GM21526 (cell line): Measurements from ENCODE around the gene IL13RA2.

Source experiments
- ATAC-seq: cut with Tn5 transposase; IDR thresholded peaks from one replicate; pipeline ENCODE4 v1.9.1; 2021; ENCODE audit warnings: moderate library complexity; ENCODE audit not compliant: unreplicated experiment, low FRiP score

IL13RA2 gene

GRCh38 chrX:115017455-115017854 lies at the start of gene IL13RA2:
TSS of gene IL13RA2 (minus strand) at chrX:115017616. CDS start at chrX:115017269, 347 bp downstream.
- no peak for ATAC-seq

- no peak for ATAC-seq
Measured at GRCh38 chrX:115065304-115065703, 47.9 kb upstream of the IL13RA2 start.

GRCh38 chrX:115060013-115060412 lies 42.6 kb upstream of the IL13RA2 start:
- ATAC-seq, result no peak

DNA sequence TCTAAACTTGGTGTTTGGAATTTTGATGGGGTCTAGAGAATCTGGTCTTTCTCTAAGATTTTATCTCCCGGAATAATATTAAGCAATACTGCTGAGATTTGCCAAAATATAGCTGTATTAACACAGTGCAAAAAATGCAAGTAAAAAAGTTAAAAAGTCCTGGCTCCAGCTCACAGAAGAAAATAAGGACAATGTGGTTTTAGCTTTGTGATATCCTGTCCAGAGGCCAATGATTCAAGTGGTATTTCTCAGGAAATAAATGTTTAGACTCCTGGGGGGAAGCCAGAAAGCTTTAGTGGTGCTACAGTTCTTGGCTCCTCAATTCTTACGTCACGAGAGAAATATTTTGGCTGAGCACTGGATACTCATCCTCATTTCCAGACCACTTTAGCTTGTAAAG lies 40.9 kb upstream of the IL13RA2 start:
- ATAC-seq, result no peak

DNA sequence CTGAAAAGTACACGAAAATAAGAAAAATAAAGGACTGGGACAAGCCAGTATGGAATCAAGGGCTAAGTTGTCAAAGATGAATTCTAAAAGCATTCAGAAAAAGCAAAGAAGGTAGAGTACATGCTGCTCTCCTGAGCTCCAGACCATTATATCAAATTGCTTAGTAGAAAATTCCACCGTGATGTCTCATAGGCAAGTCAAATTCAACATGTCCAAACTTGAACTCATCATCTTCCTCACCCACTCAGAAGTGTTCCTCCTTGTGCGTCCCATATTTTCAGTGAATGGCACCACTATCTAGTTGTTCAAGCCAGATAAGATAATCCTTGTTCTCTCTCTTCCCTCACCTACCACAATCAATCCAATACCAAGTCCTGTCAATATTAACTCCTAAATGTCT lies 37.5 kb upstream of the IL13RA2 start:
- no peak for ATAC-seq

DNA sequence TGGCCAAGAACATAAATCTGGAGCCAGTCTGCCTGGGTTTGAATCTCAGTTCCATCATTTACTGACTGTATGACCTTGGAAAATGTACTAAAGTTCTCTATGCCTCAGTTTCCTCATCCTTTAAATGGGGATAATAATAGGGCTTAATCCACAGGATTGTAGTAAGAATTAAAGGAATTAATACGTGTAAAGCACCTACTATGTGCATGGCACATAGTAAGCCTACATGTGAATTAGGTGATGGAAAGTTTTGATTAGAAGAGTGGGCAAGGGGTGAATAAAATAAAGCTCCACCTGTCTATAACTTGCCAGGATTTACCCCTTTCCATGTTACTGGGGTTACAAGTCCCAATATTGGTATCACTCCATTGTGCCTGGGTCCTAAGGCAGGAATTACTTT lies 35.8 kb upstream of the IL13RA2 start:
- ATAC-seq, result no peak

GRCh38 chrX:115047715-115048114 lies 30.3 kb upstream of the IL13RA2 start:
- ATAC-seq, result no peak

DNA sequence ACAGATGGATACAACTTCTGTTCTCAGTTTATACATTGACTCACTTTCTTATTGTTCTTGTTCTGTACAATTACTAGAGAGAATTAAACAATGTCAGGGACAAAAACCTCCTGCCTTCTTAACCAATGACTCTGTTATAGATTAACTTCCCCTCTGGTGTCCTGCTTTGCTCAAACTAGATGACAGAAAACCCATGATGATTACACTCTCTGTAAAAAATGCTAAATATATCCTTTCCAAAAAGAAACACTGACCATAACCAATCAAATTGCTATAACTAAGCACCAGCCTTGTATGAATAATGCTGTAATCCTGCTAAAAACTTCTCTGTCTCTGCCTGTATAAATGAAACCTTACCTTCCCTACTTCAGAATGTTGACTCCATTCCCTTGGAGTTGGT lies 29.8 kb upstream of the IL13RA2 start:
- ATAC-seq, result no peak

DNA sequence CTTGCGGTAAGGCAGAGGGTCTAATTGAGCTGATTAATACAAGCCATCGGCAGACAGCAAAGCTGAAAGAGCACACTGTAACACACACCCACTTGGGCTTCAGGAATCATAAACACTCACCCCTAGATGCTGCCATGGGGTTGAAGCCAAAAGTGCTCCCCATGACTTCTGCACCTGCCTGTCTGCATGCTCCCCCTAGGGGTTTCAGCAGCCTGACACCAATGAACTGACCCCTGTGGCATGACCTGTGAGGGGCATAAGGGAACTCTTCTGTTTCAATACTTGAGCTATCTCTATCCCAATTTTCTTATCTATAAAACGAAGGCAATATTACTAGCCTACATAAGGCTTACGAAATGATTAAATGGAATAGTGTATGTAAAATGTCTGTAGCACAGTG lies 23.0 kb upstream of the IL13RA2 start:
- ATAC-seq, result no peak

DNA sequence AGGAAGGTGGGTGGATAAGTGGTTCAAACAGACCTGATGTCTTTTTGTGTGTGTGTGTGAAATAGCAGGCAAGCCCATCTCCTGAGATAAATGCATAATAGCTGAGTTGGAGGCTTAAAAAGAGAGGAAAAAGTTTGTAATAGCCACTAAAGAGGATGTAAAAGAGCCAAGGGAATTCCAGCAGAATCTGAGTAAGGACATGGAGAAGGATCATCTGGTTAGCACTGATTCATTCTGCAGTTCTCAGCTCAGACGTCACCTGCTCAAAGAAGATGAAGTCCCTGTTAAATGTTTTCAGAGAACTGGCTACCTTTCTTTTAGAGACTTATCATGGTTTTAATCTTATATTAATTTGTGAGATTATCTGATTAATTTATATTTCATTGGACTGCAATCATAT lies 21.0 kb upstream of the IL13RA2 start:
- no peak for ATAC-seq

DNA sequence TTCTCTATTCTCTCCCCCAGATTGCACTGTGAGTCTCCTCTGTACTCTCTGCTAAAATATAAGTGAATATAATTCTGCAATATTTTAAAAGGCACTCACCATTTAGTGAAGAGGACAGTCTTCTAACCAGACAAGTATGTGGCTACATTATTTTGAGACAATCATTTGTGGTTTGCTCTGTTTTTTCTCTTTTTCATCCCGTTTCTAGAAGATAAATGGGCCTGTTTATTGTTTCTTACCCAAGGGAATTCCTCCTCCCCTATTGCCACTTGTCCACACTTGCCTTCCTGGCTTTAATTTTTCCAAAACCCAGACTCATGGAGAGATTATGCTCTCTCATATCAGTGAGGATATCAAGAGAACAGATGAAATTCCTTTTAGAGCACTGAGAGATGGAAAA lies 18.6 kb upstream of the IL13RA2 start:
- ATAC-seq, result no peak

DNA sequence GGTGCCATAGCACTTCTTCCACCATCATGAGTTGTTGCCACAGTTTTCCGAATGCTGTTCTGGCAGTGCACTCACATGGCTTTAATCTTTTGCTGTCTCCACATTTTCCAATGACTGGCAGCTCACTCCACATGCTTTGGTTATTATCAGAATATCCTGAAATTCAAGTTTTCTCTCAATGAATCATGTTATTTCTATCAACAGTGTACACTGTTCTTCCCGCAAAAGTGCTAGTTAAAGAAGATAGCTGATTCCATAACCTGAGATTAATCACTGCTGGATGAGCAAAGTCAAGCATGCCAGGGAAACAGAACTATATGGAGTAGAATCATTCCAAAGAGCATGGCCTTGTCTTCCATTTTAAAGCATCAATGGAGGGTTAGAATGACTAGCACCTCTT lies 14.6 kb upstream of the IL13RA2 start:
- ATAC-seq, result no peak

- ATAC-seq, result no peak
Measured at GRCh38 chrX:115030625-115031024, 13.2 kb upstream of the IL13RA2 start.

DNA sequence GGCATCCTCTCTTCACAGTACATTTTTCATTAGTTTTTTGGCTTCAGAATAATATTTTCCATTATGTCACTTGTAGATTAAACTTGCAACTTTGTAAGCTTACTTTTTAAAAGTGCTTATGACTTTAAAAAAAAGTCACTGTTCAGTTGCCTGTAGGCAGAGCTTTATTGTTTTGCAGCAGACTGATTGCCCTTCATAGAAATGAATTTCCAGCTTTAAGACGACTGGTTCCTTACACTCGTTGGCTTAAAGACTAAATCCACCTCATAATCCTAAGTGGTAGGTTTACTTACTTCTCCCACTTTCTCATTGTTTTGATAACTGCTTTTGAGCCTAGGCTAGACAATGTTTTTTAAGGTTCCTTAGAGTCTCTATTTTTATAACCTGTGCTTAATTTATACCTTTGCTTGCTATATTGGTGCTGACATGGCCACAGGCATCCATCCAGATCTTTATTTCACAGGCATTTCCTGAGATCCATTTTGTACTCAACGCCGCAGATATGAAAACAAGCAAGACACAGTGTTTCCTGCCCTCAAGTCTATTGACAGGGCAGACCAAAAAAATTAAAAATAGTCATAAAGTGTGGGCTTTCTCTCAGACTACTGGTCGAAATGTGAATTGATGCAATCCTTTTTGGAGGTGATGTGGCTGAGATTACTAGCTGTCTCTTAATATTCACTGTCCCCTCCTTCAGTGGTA lies 12.6 kb upstream of the IL13RA2 start:
- no peak for ATAC-seq

DNA sequence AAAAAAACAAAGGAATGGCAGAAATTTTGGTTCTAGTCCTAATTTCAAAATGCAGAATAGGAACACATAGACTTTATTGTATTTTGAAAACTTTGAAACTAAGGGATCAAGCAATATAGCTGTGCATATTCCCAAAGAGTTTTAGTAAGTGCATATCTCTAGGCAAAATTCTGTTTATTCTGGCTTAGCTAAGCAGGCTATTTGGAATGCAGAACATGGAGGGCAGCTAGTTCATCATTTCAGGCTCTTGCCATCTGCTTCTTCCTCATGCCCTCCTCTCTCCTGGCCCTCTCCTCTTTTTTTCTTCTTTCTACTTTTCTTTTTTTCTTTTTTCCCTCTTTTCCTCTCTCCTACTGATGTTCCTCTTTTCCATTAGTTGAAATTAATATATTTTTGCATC lies 12.0 kb upstream of the IL13RA2 start:
- ATAC-seq, result no peak

- ATAC-seq, result no peak
Measured at GRCh38 chrX:115023811-115024210, 6.4 kb upstream of the IL13RA2 start.

- ATAC-seq, result no peak
Measured at GRCh38 chrX:115023139-115023538, 5.7 kb upstream of the IL13RA2 start.

DNA sequence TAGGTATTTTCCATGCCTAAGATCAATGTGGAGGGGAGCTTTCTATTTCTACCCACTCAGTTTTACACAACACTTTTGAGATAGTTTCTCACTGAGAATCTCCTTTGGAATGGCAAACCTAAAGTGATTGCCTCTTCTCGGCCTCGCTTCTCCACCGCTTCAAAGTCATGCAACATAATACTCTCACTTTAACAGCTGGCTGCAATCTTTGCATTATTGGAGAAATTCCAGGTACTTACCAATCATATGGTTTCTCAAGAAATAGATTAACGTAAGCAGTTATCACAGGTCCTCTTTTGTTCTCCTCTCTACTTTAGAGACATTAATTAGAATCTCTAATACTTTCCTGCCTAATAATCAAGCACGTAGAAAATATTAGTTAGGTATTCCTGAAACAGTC lies 3.7 kb upstream of the IL13RA2 start:
- no peak for ATAC-seq

GRCh38 chrX:115018944-115019343 lies 1.5 kb upstream of the IL13RA2 start:
- no peak for ATAC-seq

DNA sequence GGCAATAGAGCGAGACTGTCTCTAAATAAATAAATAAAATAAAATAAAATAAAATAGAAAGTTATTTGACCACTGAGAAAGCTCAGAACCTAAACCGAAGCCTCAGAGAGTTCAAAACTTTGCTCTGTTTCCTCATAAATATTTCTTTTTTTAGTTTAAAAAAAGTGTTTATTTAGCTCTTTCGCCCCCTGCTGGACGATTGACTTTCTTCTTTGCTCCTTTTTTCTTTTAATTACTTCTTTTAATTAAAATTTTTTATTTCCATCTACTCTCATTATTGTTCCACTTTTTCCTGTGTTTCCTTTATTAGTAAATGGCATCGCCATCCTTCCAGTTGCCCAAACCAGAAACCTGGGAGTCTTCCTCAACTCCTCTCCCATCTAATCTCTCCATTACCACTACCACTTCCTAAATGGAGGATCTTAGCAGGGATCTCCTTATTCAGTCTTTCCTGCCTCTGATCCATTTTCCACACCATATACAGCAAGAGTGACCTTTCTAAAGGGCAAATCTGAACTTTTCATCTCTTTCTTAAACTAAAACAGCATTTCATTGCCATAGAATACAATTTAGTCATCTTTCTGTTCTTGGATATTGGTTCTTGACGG lies 728 bp upstream of the IL13RA2 start:
- no peak for ATAC-seq

- no peak for ATAC-seq
Measured at GRCh38 chrX:115013705-115014104, 3.7 kb downstream of the IL13RA2 start.

DNA sequence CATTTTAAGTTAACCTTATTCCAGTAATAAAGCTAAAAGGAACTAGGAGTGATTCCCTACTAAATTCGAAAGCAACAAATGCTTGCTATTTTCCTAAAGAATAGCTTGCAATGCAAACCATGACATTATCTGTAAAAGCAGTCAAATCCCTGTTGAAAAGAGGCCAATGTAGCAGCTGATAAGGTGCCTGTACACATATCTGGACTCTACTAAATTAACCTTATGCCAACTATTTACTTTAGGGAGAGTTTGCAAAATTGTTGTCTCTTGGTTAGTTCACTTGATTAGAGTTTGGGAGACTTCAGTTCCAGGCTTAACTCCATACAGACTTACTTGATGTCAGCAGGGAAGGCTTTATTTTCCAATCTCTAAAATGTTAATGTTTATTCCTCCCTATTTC lies 6.0 kb downstream of the IL13RA2 start:
- ATAC-seq, result no peak

DNA sequence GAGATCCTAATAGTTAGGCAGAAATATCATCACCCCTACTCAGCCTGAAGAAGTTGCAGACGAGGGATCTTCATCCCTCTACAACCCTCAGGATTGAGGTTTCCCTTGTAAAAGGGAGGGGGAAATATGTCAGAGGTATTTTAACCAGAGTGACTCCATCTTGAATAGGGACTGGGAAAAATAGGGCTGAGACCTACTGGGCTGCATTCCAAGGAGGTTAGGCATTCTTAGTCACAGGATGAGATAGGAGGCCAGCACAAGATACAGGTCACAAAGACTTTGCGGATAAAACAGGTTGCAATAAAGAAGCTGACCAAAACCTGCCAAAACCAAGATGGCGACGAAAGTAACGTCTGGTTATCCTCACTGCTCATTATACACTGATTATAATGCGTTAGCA lies 17.5 kb downstream of the IL13RA2 start:
- no peak for ATAC-seq
